Measurements from ENCODE around the gene GBP7. TPM values are rescaled to one million over a fixed set of nuclear protein-coding genes. Genes with fewer than 3 reads are reported as not detected.

Gene GBP7
- polyA plus RNA-seq, 3 donors: not detected

DNA sequence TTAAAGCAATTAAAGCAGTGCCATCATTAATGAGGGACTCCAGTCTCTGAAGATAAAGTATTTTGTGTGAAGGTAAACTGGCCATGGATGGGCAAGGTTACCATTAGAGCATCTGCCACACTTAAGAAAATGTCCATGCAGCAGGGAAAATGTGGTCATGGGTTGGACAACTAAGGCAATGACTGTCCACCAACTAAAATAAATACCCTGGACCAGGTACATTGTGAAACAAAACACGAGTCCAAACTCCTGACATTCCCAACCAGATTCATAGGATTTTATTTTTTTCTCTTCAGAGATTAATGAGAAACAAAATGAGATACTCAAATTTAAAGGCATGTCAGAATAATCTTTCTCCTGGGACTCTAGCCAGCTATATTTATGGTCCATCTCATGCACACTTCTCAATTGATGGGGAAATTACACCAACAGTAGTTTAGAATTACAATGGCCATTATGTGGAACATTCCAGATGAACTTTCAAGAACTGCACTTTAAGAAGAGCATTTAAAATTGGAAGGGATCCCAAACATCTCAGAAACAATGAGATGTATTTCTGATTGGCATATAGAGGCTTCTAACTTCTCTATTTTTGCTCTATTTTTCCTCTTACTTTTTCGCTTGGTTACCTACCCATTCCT, 8.1 kb downstream of the GBP7 start:
- peaks cover 8% of the 10 kb centered on the region for H3K4me1 Mint-ChIP-seq
- no peaks in the 10 kb centered on the region for H3K36me3 Mint-ChIP-seq
- no peak overlapping the region for H3K27ac Mint-ChIP-seq
- Histone ChIP-seq H4K20me1 (ENCODE audit: insufficient read depth, low read length) (no peaks in the 10 kb centered on the region), H3K27ac (ENCODE audit: low read depth in 1 of 2, low read length in 2 of 2) (no peak overlapping the region), H3K9ac (ENCODE audit: insufficient read depth, low read length, poor library complexity, severe bottlenecking) (no peak overlapping the region), H3K36me3 (replicated peaks in 1 of 2; ENCODE audit: control insufficient read depth in 1 of 2, insufficient read depth in 2 of 2, low read length in 2 of 2) (no peaks in the 10 kb centered on the region), H3K4me2 (replicated peaks; ENCODE audit: extremely low read depth, low read length, poor library complexity, severe bottlenecking) (no peak overlapping the region), H3K4me1 (ENCODE audit: control insufficient read depth in 1 of 2, insufficient read depth in 2 of 2, low read length in 2 of 2) (peaks cover 3 to 8% of the 10 kb centered on the region in 2 donors), H3K4me3 (replicated peaks in 1 of 3; ENCODE audit: low read depth in 2 of 3, low read length in 3 of 3) (no peak overlapping the region), H3K27me3 (ENCODE audit: control insufficient read depth in 2 of 2, insufficient read depth in 2 of 2, low read length in 2 of 2) (no peaks in the 10 kb centered on the region), H2AFZ (ENCODE audit: insufficient read depth, low read depth, low read length, poor library complexity, severe bottlenecking) (no peak overlapping the region), H3K79me2 (ENCODE audit: insufficient read depth, low read length) (no peaks in the 10 kb centered on the region), H3K9me3 (replicated peaks in 1 of 2; ENCODE audit: control insufficient read depth in 1 of 2, insufficient read depth in 1 of 2, low read length in 2 of 2) (no peaks in the 10 kb centered on the region)
- no peak overlapping the region for H3K4me3 Mint-ChIP-seq
- peaks cover 0 to 4% (median 2%) of the 10 kb centered on the region in 7 donors for H3K9me3 Mint-ChIP-seq
- TF ChIP-seq, protein P1, sequence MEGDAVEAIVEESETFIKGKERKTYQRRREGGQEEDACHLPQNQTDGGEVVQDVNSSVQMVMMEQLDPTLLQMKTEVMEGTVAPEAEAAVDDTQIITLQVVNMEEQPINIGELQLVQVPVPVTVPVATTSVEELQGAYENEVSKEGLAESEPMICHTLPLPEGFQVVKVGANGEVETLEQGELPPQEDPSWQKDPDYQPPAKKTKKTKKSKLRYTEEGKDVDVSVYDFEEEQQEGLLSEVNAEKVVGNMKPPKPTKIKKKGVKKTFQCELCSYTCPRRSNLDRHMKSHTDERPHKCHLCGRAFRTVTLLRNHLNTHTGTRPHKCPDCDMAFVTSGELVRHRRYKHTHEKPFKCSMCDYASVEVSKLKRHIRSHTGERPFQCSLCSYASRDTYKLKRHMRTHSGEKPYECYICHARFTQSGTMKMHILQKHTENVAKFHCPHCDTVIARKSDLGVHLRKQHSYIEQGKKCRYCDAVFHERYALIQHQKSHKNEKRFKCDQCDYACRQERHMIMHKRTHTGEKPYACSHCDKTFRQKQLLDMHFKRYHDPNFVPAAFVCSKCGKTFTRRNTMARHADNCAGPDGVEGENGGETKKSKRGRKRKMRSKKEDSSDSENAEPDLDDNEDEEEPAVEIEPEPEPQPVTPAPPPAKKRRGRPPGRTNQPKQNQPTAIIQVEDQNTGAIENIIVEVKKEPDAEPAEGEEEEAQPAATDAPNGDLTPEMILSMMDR (IDR thresholded peaks at IDR 0.05): no peak
- no CpG with 5 or more reads among the region's 2 CpGs for WGBS (ENCODE audit: insufficient coverage)
- intact Hi-C loops (cut with micrococcal nuclease): no loop called here
- DNase-seq: no peak
- peaks cover 0 to 3% (median 0%) of the 10 kb centered on the region in 3 donors for H3K27me3 Mint-ChIP-seq (ENCODE audit: low read depth in 3 of 3)

DNA sequence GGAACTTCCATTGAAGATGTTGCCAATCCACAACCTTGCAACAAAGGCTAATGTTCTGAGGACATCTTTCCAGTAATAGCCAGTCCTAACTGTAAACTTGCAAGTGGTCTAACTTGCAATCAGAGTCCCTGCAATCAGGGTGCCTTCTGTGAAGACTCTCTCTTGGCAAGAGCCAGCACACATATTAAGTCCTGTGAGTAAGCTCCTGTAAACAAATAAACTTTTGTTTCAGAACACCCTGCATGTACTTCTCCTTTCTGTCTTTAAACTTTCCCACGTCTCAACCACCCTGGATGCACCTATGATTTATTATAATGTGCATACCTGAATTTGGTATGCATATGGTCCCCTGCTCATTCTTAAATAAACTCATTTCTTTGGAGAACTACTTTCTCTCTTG, 9.1 kb downstream of the GBP7 start:
- WGBS (ENCODE audit: insufficient coverage): no CpG with 5 or more reads among the region's 1 CpG
- no peak overlapping the region for H3K9ac ChIP-seq (ENCODE audit: insufficient read depth, low read length, poor library complexity, severe bottlenecking)
- Mint-ChIP-seq H3K27ac (no peak overlapping the region), H3K4me3 (no peak overlapping the region), H3K4me1 (peaks cover 9% of the 10 kb centered on the region), H3K9me3 (peaks cover 0 to 5% (median 1%) of the 10 kb centered on the region in 7 donors), H3K36me3 (no peaks in the 10 kb centered on the region), H3K27me3 (ENCODE audit: low read depth in 3 of 3) (peaks cover 0 to under 1% (median 0%) of the 10 kb centered on the region in 3 donors)
- intact Hi-C loops (cut with micrococcal nuclease): no loop called here
- DNase-seq: no peak
- no peaks in the 10 kb centered on the region for H3K27me3 ChIP-seq (ENCODE audit: control insufficient read depth in 2 of 2, insufficient read depth in 2 of 2, low read length in 2 of 2)
- H3K4me1 ChIP-seq (ENCODE audit: control insufficient read depth in 1 of 2, insufficient read depth in 2 of 2, low read length in 2 of 2): peaks cover 3 to 8% of the 10 kb centered on the region in 2 donors
- no peaks in the 10 kb centered on the region for H3K36me3 ChIP-seq (replicated peaks in 1 of 2; ENCODE audit: control insufficient read depth in 1 of 2, insufficient read depth in 2 of 2, low read length in 2 of 2)
- H2AFZ ChIP-seq (ENCODE audit: insufficient read depth, low read depth, low read length, poor library complexity, severe bottlenecking): no peak overlapping the region
- H3K4me3 ChIP-seq (replicated peaks in 1 of 3; ENCODE audit: low read depth in 2 of 3, low read length in 3 of 3): no peak overlapping the region
- no peaks in the 10 kb centered on the region for H3K79me2 ChIP-seq (ENCODE audit: insufficient read depth, low read length)
- H3K9me3 ChIP-seq (replicated peaks in 1 of 2; ENCODE audit: control insufficient read depth in 1 of 2, insufficient read depth in 1 of 2, low read length in 2 of 2): no peaks in the 10 kb centered on the region
- H3K27ac ChIP-seq (ENCODE audit: low read depth in 1 of 2, low read length in 2 of 2): no peak overlapping the region
- H3K4me2 ChIP-seq (replicated peaks; ENCODE audit: extremely low read depth, low read length, poor library complexity, severe bottlenecking): no peak overlapping the region
- no peaks in the 10 kb centered on the region for H4K20me1 ChIP-seq (ENCODE audit: insufficient read depth, low read length)
- TF ChIP-seq, protein P1 (IDR thresholded peaks at IDR 0.05): no peak
